Effector CD8-positive, alpha-beta T cell (primary cell): ENCODE data around the gene HECTD2.
"Not testable (repeated sequence)": the region's sequence is repeated elsewhere in the genome, so short reads cannot be mapped to it uniquely, and the experiment has no call there.

Experiments used
- DNase-seq: peaks from one replicate; lab custom pipeline; 2025; lab: John Stamatoyannopoulos, UW

The HECTD2 gene

GRCh38 chr10:91474009-91474408, 63.9 kb downstream of the HECTD2 start:
- DNase-seq = no peak

- DNase-seq = no peak
These were observed 67.1 kb downstream of the HECTD2 start for GRCh38 chr10:91477236-91477635.

- DNase-seq = no peak
These were observed 69.4 kb downstream of the HECTD2 start for GRCh38 chr10:91479583-91479982.

- no peak for DNase-seq
These were observed 77.9 kb downstream of the HECTD2 start for GRCh38 chr10:91487911-91488582.

- no peak for DNase-seq
These were observed 83.2 kb downstream of the HECTD2 start for GRCh38 chr10:91493313-91493712.

- no peak for DNase-seq
These were observed 85.3 kb downstream of the HECTD2 start for GRCh38 chr10:91495402-91495801.

- no peak for DNase-seq
These were observed 85.9 kb downstream of the HECTD2 start for GRCh38 chr10:91496016-91496415.

- DNase-seq = no peak
These were observed 101.6 kb downstream of the HECTD2 start for GRCh38 chr10:91511549-91512330.

GRCh38 chr10:91512458-91512857, 102.3 kb downstream of the HECTD2 start:
- no peak for DNase-seq

- no peak for DNase-seq
These were observed 103.7 kb downstream of the HECTD2 start for GRCh38 chr10:91513598-91514424.

- no peak for DNase-seq
These were observed 104.6 kb downstream of the HECTD2 start for GRCh38 chr10:91514787-91515186.

GRCh38 chr10:91517394-91517793, 107.2 kb downstream of the HECTD2 start:
- DNase-seq = no peak

GRCh38 chr10:91519899-91520514, 109.9 kb downstream of the HECTD2 start:
- DNase-seq = no peak

- DNase-seq = no peak
These were observed 110.5 kb downstream of the HECTD2 start for GRCh38 chr10:91520661-91521060.

GRCh38 chr10:91521439-91521838, 111.3 kb downstream of the HECTD2 start:
- DNase-seq = no peak

GRCh38 chr10:91525896-91526712, 116.0 kb downstream of the HECTD2 start:
- DNase-seq = no peak

- DNase-seq = no peak
These were observed 117.9 kb downstream of the HECTD2 start for GRCh38 chr10:91528080-91528479.

GRCh38 chr10:91528768-91529167, 118.6 kb downstream of the HECTD2 start:
- DNase-seq = no peak

- not testable (repeated sequence) for DNase-seq
These were observed 124.6 kb downstream of the HECTD2 start for GRCh38 chr10:91534789-91535188.

- DNase-seq = no peak
These were observed 126.0 kb downstream of the HECTD2 start for GRCh38 chr10:91536111-91536510.

- DNase-seq = no peak
These were observed 126.6 kb downstream of the HECTD2 start for GRCh38 chr10:91536733-91537132.
